HEK293T (cell line): Measurements from ENCODE around the gene ZNF101.

Experiments
- CTCF ChIA-PET: fragments of 350-600 bp; formaldehyde crosslinking; extraction: SDS; loops from one replicate; lab custom pipeline; 2021; ENCODE audit warnings: antibody characterized with exemption, inconsistent platforms; lab: Yijun Ruan, JAX
- POLR2A ChIA-PET: fragments of 350-600 bp; formaldehyde crosslinking; extraction: SDS; loops from one replicate; lab custom pipeline; 2020; ENCODE audit warnings: antibody characterized with exemption, inconsistent platforms; lab: Yijun Ruan, JAX
- DNase-seq: peaks from one replicate; pipeline ENCODE4 v3.0.0; 2012; ENCODE audit warnings: mixed read lengths; ENCODE audit errors: extremely low spot score
- ARNT ChIP-seq: fragments of 450-650 bp; IDR thresholded peaks from 2 replicates; pipeline ENCODE4 v1.6.1; 2017; ENCODE audit warnings: mild to moderate bottlenecking
- BHLHE40 ChIP-seq: fragments of 450-650 bp; IDR thresholded peaks from 2 replicates; pipeline ENCODE4 v1.6.1; 2016; ENCODE audit warnings: mild to moderate bottlenecking, moderate library complexity, borderline replicate concordance
- CTBP1 ChIP-seq: fragments of 450-650 bp; IDR thresholded peaks from 2 replicates; pipeline ENCODE4 v1.6.1; 2016; ENCODE audit warnings: borderline replicate concordance
- ELF4 ChIP-seq: fragments of 450-650 bp; IDR thresholded peaks from 2 replicates; pipeline ENCODE4 v1.6.1; 2017; ENCODE audit warnings: antibody characterized with exemption
- FOXA1 ChIP-seq: fragments of 450-650 bp; IDR thresholded peaks from 2 replicates; pipeline ENCODE4 v1.6.1; 2016; ENCODE audit warnings: mild to moderate bottlenecking
- FOXK2 ChIP-seq: fragments of 450-650 bp; IDR thresholded peaks from 2 replicates; pipeline ENCODE4 v1.6.1; 2016; ENCODE audit warnings: mild to moderate bottlenecking
- FOXM1 ChIP-seq: fragments of 450-650 bp; IDR thresholded peaks from 2 replicates; pipeline ENCODE4 v1.6.1; 2017; ENCODE audit warnings: mild to moderate bottlenecking, borderline replicate concordance
- HDGF ChIP-seq: fragments of 450-650 bp; IDR thresholded peaks from 2 replicates; pipeline ENCODE4 v1.6.1; 2017; ENCODE audit warnings: antibody characterized with exemption, borderline replicate concordance
- L3MBTL2 ChIP-seq: fragments of 450-650 bp; conservative IDR thresholded peaks from 2 replicates; pipeline ENCODE4 v1.6.1; 2016; ENCODE audit warnings: mild to moderate bottlenecking
- LEF1 ChIP-seq: fragments of 450-650 bp; IDR thresholded peaks from 2 replicates; pipeline ENCODE4 v1.6.1; 2017; ENCODE audit warnings: mild to moderate bottlenecking, borderline replicate concordance
- NFRKB ChIP-seq: fragments of 450-650 bp; IDR thresholded peaks from 2 replicates; pipeline ENCODE4 v1.6.1; 2016; ENCODE audit warnings: mild to moderate bottlenecking, moderate library complexity
- PKNOX1 ChIP-seq: fragments of 450-650 bp; IDR thresholded peaks from 2 replicates; pipeline ENCODE4 v1.6.1; 2016
- SP1 ChIP-seq: fragments of 450-650 bp; IDR thresholded peaks from 2 replicates; pipeline ENCODE4 v1.6.1; 2017
- SUZ12 ChIP-seq: fragments of 450-650 bp; IDR thresholded peaks from 2 replicates; pipeline ENCODE4 v1.6.1; 2016; ENCODE audit warnings: mild to moderate bottlenecking
- TARDBP ChIP-seq: fragments of 450-650 bp; IDR thresholded peaks from 2 replicates; pipeline ENCODE4 v1.6.1; 2016
- ZNF384 ChIP-seq: fragments of 450-650 bp; IDR thresholded peaks from 2 replicates; pipeline ENCODE4 v1.6.1; 2016

ZNF101 gene

GRCh38 chr19:19710506-19710905 is 41.9 kb downstream of the ZNF101 start:
- ChIA-PET CTCF (no interaction called here), POLR2A (no interaction called here)
- no peak for TF ChIP-seq L3MBTL2
- no peak for TF ChIP-seq LEF1
- TF ChIP-seq BHLHE40: no peak
- no peak for TF ChIP-seq NFRKB
- no peak for TF ChIP-seq FOXM1
- TF ChIP-seq ARNT: no peak
- TF ChIP-seq ELF4: no peak
- no peak for TF ChIP-seq HDGF
- TF ChIP-seq CTBP1: no peak
- TF ChIP-seq PKNOX1: no peak
- TF ChIP-seq ZNF384: no peak
- no peak for TF ChIP-seq TARDBP
- no peak for TF ChIP-seq FOXA1
- no peak for TF ChIP-seq SUZ12
- no peak for TF ChIP-seq FOXK2
- no peak for TF ChIP-seq SP1
- no peak for DNase-seq

- TF ChIP-seq SUZ12 (no peak), FOXA1 (no peak), SP1 (no peak), ELF4 (no peak), TARDBP (no peak), LEF1 (no peak), BHLHE40 (no peak), ARNT (no peak)
- ChIA-PET CTCF (no interaction called here), POLR2A (no interaction called here)
- no peak for DNase-seq
Measured at GRCh38 chr19:19711306-19711933, 42.8 kb downstream of the ZNF101 start.

GRCh38 chr19:19711934-19712828 is 43.5 kb downstream of the ZNF101 start:
- CTCF ChIA-PET: no interaction called here
- no peak for TF ChIP-seq BHLHE40
- TF ChIP-seq FOXK2: no peak
- TF ChIP-seq ZNF384: no peak
- no peak for TF ChIP-seq ELF4
- no peak for TF ChIP-seq TARDBP
- TF ChIP-seq FOXA1: no peak
- TF ChIP-seq L3MBTL2: no peak
- TF ChIP-seq NFRKB: no peak
- no peak for DNase-seq
- POLR2A ChIA-PET: no interaction called here

GRCh38 chr19:19719798-19720197 is 51.2 kb downstream of the ZNF101 start:
- ChIA-PET POLR2A (no interaction called here), CTCF (no interaction called here)
- TF ChIP-seq L3MBTL2 (no peak), SUZ12 (no peak)
- DNase-seq: no peak

GRCh38 chr19:19721896-19722295 is 53.3 kb downstream of the ZNF101 start:
- no peak for TF ChIP-seq L3MBTL2
- no peak for TF ChIP-seq SUZ12
- no peak for TF ChIP-seq BHLHE40
- TF ChIP-seq ZNF384: no peak
- TF ChIP-seq LEF1: no peak
- TF ChIP-seq ARNT: no peak
- TF ChIP-seq HDGF: no peak
- TF ChIP-seq FOXM1: no peak
- no peak for TF ChIP-seq ELF4
- TF ChIP-seq CTBP1: no peak
- no peak for TF ChIP-seq PKNOX1
- no peak for TF ChIP-seq FOXK2
- TF ChIP-seq TARDBP: no peak
- TF ChIP-seq SP1: no peak
- no peak for TF ChIP-seq NFRKB
- TF ChIP-seq FOXA1: no peak
- ChIA-PET CTCF (no interaction called here), POLR2A (no interaction called here)
- no peak for DNase-seq

- POLR2A ChIA-PET: interaction anchor here (0.5 to 1.5 kb wide), 12 partner anchors 9 to 1596 kb away, joined by 3 to 22 read pairs (median 4); partner anchors contain the start of genes ZNF101 and ZNF708
Measured at GRCh38 chr19:19732579-19733501, 64.2 kb downstream of the ZNF101 start, which contains the start of gene ZNF14. Gene ZNF14 (minus strand): TSS chr19:19733112. CDS start chr19:19732958, 154 bp downstream.

More at GRCh38 chr19:19732579-19733501, 64.2 kb downstream of the ZNF101 start, which contains the start of gene ZNF14:
- TF ChIP-seq PKNOX1: peak; percentile 98
- peak; percentile 86 for TF ChIP-seq L3MBTL2
- TF ChIP-seq ELF4: no peak
- DNase-seq: peak; percentile 98
- CTCF ChIA-PET: no interaction called here
